NCI-H2029 treated with DMSO at 0.1 percent for 48 hours (cell line): ENCODE measurements around the gene SLC17A9.

Source experiments
- DNase-seq: peaks from one replicate; lab custom pipeline; 2025; lab: John Stamatoyannopoulos, UW

Gene SLC17A9

GRCh38 chr20:62969179-62969760 is 16.8 kb downstream of the SLC17A9 start:
- DNase-seq = no peak

GRCh38 chr20:62969939-62970306 is 17.4 kb downstream of the SLC17A9 start:
- DNase-seq = no peak

- DNase-seq = no peak
Observed at GRCh38 chr20:62970307-62971210, 18.1 kb downstream of the SLC17A9 start.

GRCh38 chr20:62971211-62971949 is 18.9 kb downstream of the SLC17A9 start:
- no peak for DNase-seq

GRCh38 chr20:62971950-62972844 is 19.7 kb downstream of the SLC17A9 start:
- peak; percentile 20 for DNase-seq

- DNase-seq = no peak
Observed at GRCh38 chr20:62972845-62973745, 20.6 kb downstream of the SLC17A9 start.

GRCh38 chr20:62975251-62975760 is 22.8 kb downstream of the SLC17A9 start:
- DNase-seq = no peak

GRCh38 chr20:62975812-62976508 is 23.5 kb downstream of the SLC17A9 start:
- DNase-seq = no peak

- no peak for DNase-seq
Observed at GRCh38 chr20:62976886-62977285, 24.4 kb downstream of the SLC17A9 start.

- DNase-seq = no peak
Observed at GRCh38 chr20:62977613-62978560, 25.4 kb downstream of the SLC17A9 start.

- no peak for DNase-seq
Observed at GRCh38 chr20:62978561-62978943, 26.0 kb downstream of the SLC17A9 start.

GRCh38 chr20:62979310-62979709 is 26.8 kb downstream of the SLC17A9 start:
- no peak for DNase-seq

- no peak for DNase-seq
Observed at GRCh38 chr20:62979876-62980373, 27.4 kb downstream of the SLC17A9 start.

- no peak for DNase-seq
Observed at GRCh38 chr20:62980380-62980960, 28.0 kb downstream of the SLC17A9 start.

- DNase-seq = no peak
Observed at GRCh38 chr20:62980970-62981369, 28.5 kb downstream of the SLC17A9 start.

GRCh38 chr20:62982124-62983075 is 29.9 kb downstream of the SLC17A9 start:
- no peak for DNase-seq

GRCh38 chr20:62983210-62983609 is 30.7 kb downstream of the SLC17A9 start:
- no peak for DNase-seq
